ENCODE measurements around the gene CCDC89. TPM values are rescaled to one million over a fixed set of nuclear protein-coding genes. Genes with fewer than 3 reads are reported as not detected.

Gene CCDC89
- total RNA-seq (2022) (2.0 and 2.6 TPM in 2 replicates), Bru-seq, nascent RNA (percentile 85 among the genes with signal in this experiment), BruChase-seq, experiment 1, labeled RNA remaining after a 2-hour chase (percentile 57 among the genes with signal in this experiment), BruChase-seq, experiment 2, labeled RNA remaining after a 6-hour chase (percentile 59 among the genes with signal in this experiment)
- long read RNA-seq: 0 reads

- ChIA-PET POLR2A (interaction anchor here (0.6 to 1.4 kb wide), 2 partner anchors 38 to 110 kb away, joined by 3 to 7 read pairs; partner anchors contain the start of gene TMEM126A), CTCF (interaction anchor here (0.9 to 1.4 kb wide), 3 partner anchors 9 to 141 kb away, joined by 3 read pairs; no protein-coding TSS in a partner anchor)
- H3K27ac Mint-ChIP-seq (ENCODE audit: unreplicated experiment): peak within 1 kb of the TSS; percentile 23
- H3K4me1 Mint-ChIP-seq (ENCODE audit: low read depth, unreplicated experiment): peaks cover 18% of the 10 kb centered on the region
- Histone ChIP-seq H3K27me3 (replicated peaks; ENCODE audit: control insufficient read depth, insufficient read depth, low read length) (no peaks in the 10 kb centered on the region), H3K36me3 (ENCODE audit: control insufficient read depth, insufficient read depth, low read length) (no peaks in the 10 kb centered on the region), H3K9me3 (no peaks in the 10 kb centered on the region), H3K4me1 (no peaks in the 10 kb centered on the region), H3K4me3 (ENCODE audit: low read depth, low read length) (no peak within 1 kb of the TSS)
- peaks cover 25% of the 10 kb centered on the region for H3K36me3 Mint-ChIP-seq (ENCODE audit: insufficient read depth, unreplicated experiment)
- peak; percentile 53 to 59 for DNase-seq
- intact Hi-C loops (cut with micrococcal nuclease; ENCODE audit: unreplicated experiment): no loop called here
- no TSS peak for BruUV-seq (replicated peaks)
- no peak for TF ChIP-seq CTCF (IDR thresholded peaks at IDR 0.05; ENCODE audit: insufficient read depth in 1 of 2, low read depth in 1 of 2, low read length in 1 of 2, severe bottlenecking in 1 of 2, unreplicated experiment in 1 of 2)
- no peak within 1 kb of the TSS for H3K4me3 Mint-ChIP-seq (ENCODE audit: unreplicated experiment)
- H3K27me3 Mint-ChIP-seq (ENCODE audit: insufficient read depth, unreplicated experiment): no peaks in the 10 kb centered on the region
- H3K9me3 Mint-ChIP-seq (ENCODE audit: unreplicated experiment): no peaks in the 10 kb centered on the region
These were observed at the start of gene CCDC89 for GRCh38 chr11:85685820-85686459. Gene CCDC89, minus strand, starts transcription at chr11:85686195. Its CDS starts 65 bp downstream, at chr11:85686130.

- Histone ChIP-seq H3K36me3 (ENCODE audit: control insufficient read depth, insufficient read depth, low read length) (no peaks in the 10 kb centered on the region; the same call in 1 of the 2 replicates), H3K27me3 (replicated peaks; ENCODE audit: control insufficient read depth, insufficient read depth, low read length) (no peaks in the 10 kb centered on the region), H3K4me1 (peaks cover 24% of the 10 kb centered on the region), H3K4me3 (ENCODE audit: low read depth, low read length) (no peak overlapping the region), H3K9me3 (no peaks in the 10 kb centered on the region)
- no TSS peak for BruUV-seq (replicated peaks)
- Mint-ChIP-seq H3K4me1 (ENCODE audit: low read depth, unreplicated experiment) (no peaks in the 10 kb centered on the region), H3K27me3 (ENCODE audit: insufficient read depth, unreplicated experiment) (no peaks in the 10 kb centered on the region), H3K4me3 (ENCODE audit: unreplicated experiment) (no peak overlapping the region), H3K9me3 (ENCODE audit: unreplicated experiment) (no peaks in the 10 kb centered on the region), H3K27ac (ENCODE audit: unreplicated experiment) (no peak overlapping the region), H3K36me3 (ENCODE audit: insufficient read depth, unreplicated experiment) (peaks cover 41% of the 10 kb centered on the region)
- no peak for DNase-seq
- intact Hi-C loops (cut with micrococcal nuclease; ENCODE audit: unreplicated experiment): no loop called here
- CTCF ChIA-PET: no interaction called here
- no peak for TF ChIP-seq CTCF (IDR thresholded peaks at IDR 0.05; ENCODE audit: insufficient read depth in 1 of 2, low read depth in 1 of 2, low read length in 1 of 2, severe bottlenecking in 1 of 2, unreplicated experiment in 1 of 2)
- POLR2A ChIA-PET: no interaction called here
These were observed 47.0 kb upstream of the CCDC89 start for GRCh38 chr11:85732965-85733364.

GRCh38 chr11:85726381-85726780, 40.4 kb upstream of the CCDC89 start:
- POLR2A ChIA-PET: no interaction called here
- intact Hi-C loops (cut with micrococcal nuclease; ENCODE audit: unreplicated experiment): no loop called here
- H3K36me3 ChIP-seq (ENCODE audit: control insufficient read depth, insufficient read depth, low read length): peaks cover 2% of the 10 kb centered on the region; the same call in 1 of the 2 replicates
- BruUV-seq (replicated peaks): no TSS peak
- no peak for DNase-seq
- Mint-ChIP-seq H3K36me3 (ENCODE audit: insufficient read depth, unreplicated experiment) (peaks cover 61% of the 10 kb centered on the region), H3K4me3 (ENCODE audit: unreplicated experiment) (no peak overlapping the region), H3K27me3 (ENCODE audit: insufficient read depth, unreplicated experiment) (no peaks in the 10 kb centered on the region), H3K9me3 (ENCODE audit: unreplicated experiment) (peaks cover 19% of the 10 kb centered on the region), H3K4me1 (ENCODE audit: low read depth, unreplicated experiment) (peaks cover 18% of the 10 kb centered on the region), H3K27ac (ENCODE audit: unreplicated experiment) (peak overlapping the region; percentile 32)
- no peak overlapping the region for H3K4me3 ChIP-seq (ENCODE audit: low read depth, low read length)
- H3K27me3 ChIP-seq (replicated peaks; ENCODE audit: control insufficient read depth, insufficient read depth, low read length): no peaks in the 10 kb centered on the region
- CTCF ChIA-PET: no interaction called here
- no peaks in the 10 kb centered on the region; the same call in 1 of the 2 replicates for H3K9me3 ChIP-seq
- no peak for TF ChIP-seq CTCF (IDR thresholded peaks at IDR 0.05; ENCODE audit: insufficient read depth in 1 of 2, low read depth in 1 of 2, low read length in 1 of 2, severe bottlenecking in 1 of 2, unreplicated experiment in 1 of 2)
- peaks cover 13% of the 10 kb centered on the region for H3K4me1 ChIP-seq
